Neural progenitor cell (in vitro differentiated cells): ENCODE measurements around the gene TBCCD1. TPM values are rescaled to one million over a fixed set of nuclear protein-coding genes. Genes with fewer than 3 reads are reported as not detected.
A peak's percentile ranks its signal among the peaks of the same experiment; 100 is the strongest.

Experiments
- DNase-seq: peaks from one replicate; pipeline ENCODE4 v3.0.0-alpha.2; 2016; ENCODE audit warnings: low spot score
- H2AFZ ChIP-seq: fragments of 200-600 bp; sonication (generic); replicated peaks from 2 replicates; pipeline ENCODE4 v1.6.1; 2016; ENCODE audit warnings: antibody characterized with exemption
- H3F3A ChIP-seq: fragments of 200-600 bp; sonication (generic); 2 replicates; pipeline ENCODE4 v1.6.1; 2016; ENCODE audit warnings: antibody characterized with exemption, low read depth
- H3K27ac ChIP-seq: fragments of 200-600 bp; sonication (generic); 2 replicates; pipeline ENCODE4 v1.5.1; 2016; ENCODE audit warnings: mild to moderate bottlenecking
- H3K27me3 ChIP-seq: fragments of 200-600 bp; sonication (generic); 2 replicates; pipeline ENCODE4 v1.6.1; 2016; ENCODE audit warnings: mild to moderate bottlenecking, moderate library complexity
- H3K36me3 ChIP-seq: fragments of 200-600 bp; sonication (generic); 2 replicates; pipeline ENCODE4 v1.5.1; 2016
- H3K4me1 ChIP-seq: fragments of 200-600 bp; sonication (generic); 2 replicates; pipeline ENCODE4 v1.6.1; 2016; ENCODE audit warnings: mixed run types
- H3K4me2 ChIP-seq: fragments of 200-600 bp; sonication (generic); 2 replicates; pipeline ENCODE4 v1.6.1; 2016
- H3K4me3 ChIP-seq: fragments of 200-600 bp; sonication (generic); 2 replicates; pipeline ENCODE4 v1.5.1; 2016
- H3K79me2 ChIP-seq: fragments of 200-600 bp; sonication (generic); 2 replicates; pipeline ENCODE4 v1.6.1; 2016; ENCODE audit warnings: low read depth
- H3K9ac ChIP-seq: fragments of 200-600 bp; sonication (generic); 2 replicates; pipeline ENCODE4 v1.6.1; 2016
- H3K9me3 ChIP-seq: fragments of 200-600 bp; sonication (generic); 2 replicates; pipeline ENCODE4 v1.5.1; 2016; ENCODE audit warnings: low read depth
- H4K20me1 ChIP-seq: fragments of 200-600 bp; sonication (generic); 2 replicates; pipeline ENCODE4 v1.6.1; 2016; ENCODE audit warnings: low read depth
- H3K27ac Mint-ChIP-seq: 3 replicates; pipeline ENCODE4 v1.8.0; 2021; ENCODE audit warnings: mixed read lengths
- H3K27me3 Mint-ChIP-seq: 2 replicates; pipeline ENCODE4 v1.8.0; 2022; ENCODE audit warnings: low read depth, mild to moderate bottlenecking, inconsistent platforms, moderate library complexity, mixed read lengths; ENCODE audit not compliant: insufficient read depth
- H3K36me3 Mint-ChIP-seq: 3 replicates; pipeline ENCODE4 v1.8.0; 2021; ENCODE audit warnings: mixed read lengths
- H3K4me1 Mint-ChIP-seq: 3 replicates; pipeline ENCODE4 v1.8.0; 2021; ENCODE audit warnings: mixed read lengths
- H3K4me3 Mint-ChIP-seq: 3 replicates; pipeline ENCODE4 v1.8.0; 2021; ENCODE audit warnings: mild to moderate bottlenecking, moderate library complexity, mixed read lengths
- H3K9me3 Mint-ChIP-seq: 3 replicates; pipeline ENCODE4 v1.8.0; 2020; ENCODE audit warnings: mixed read lengths
- EZH2 ChIP-seq: fragments of 200-600 bp; sonication (generic); IDR thresholded peaks from 2 replicates; pipeline ENCODE4 v1.6.1; 2017; ENCODE audit warnings: antibody characterized with exemption, mild to moderate bottlenecking, moderate library complexity
- EZH2phosphoT487 ChIP-seq: fragments of 200-600 bp; sonication (generic); IDR thresholded peaks from 2 replicates; pipeline ENCODE4 v1.6.1; 2017; ENCODE audit warnings: antibody characterized with exemption
- total RNA-seq: library from RNA; depleted of rRNA; stranded (reverse); fragments of >200 nt; gene quantifications from 2 replicates; pipeline ENCODE4 v1.2.3, GENCODE V29; 2015; ENCODE audit warnings: low replicate concordance
- TF ChIP-seq, protein P1 (sequence below): fragments of 200-600 bp; sonication (generic); IDR thresholded peaks from 2 replicates; pipeline ENCODE4 v1.5.1; 2017; ENCODE audit warnings: antibody characterized with exemption, mild to moderate bottlenecking

TBCCD1 gene
- total RNA-seq, 1 donor from 2014 or later, result 21.1 TPM

DNA sequence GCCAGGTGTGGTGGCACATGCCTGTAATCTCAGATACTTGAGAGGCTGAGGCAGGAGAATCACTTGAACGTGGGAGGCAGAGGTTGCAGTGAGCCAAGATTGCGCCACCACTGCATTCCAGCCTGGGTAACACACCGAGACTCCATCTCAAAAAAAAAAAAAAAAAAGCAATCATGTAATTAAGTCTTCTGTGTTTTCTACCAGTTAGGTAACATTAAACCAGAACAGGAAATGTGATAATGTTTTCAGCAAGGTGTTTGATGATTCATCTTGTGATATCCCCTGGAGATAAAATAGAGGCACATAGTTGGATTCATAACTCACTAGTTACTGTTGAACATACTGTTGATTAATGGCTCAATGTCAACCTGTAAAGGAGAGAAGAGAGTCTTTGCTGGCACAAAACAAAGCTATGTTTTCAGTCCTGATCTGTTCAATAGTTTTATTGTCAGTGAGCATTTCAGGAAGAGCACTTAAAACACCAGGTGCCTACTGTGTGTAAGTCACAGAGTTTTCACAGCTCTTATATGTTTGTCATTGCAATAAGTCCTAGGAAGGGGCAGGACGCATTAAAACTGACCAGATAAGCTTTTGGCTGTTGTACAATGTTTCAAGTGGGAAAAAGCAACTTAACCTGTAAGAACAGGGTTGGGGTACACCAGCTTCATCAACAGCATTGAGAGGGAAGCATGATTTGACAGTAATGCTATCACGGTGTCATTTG lies 22.9 kb upstream of the TBCCD1 start:
- no peak overlapping the region for H3K4me3 ChIP-seq
- no peaks in the 10 kb centered on the region for H3K9me3 ChIP-seq
- H4K20me1 ChIP-seq, result no peaks in the 10 kb centered on the region
- H3K27me3 Mint-ChIP-seq, result no peaks in the 10 kb centered on the region
- H3K9ac ChIP-seq, result no peak overlapping the region
- no peak overlapping the region for H3K4me3 Mint-ChIP-seq
- no peaks in the 10 kb centered on the region for H3K36me3 ChIP-seq
- no peak overlapping the region for H3K4me2 ChIP-seq
- H3K27ac Mint-ChIP-seq, result no peak overlapping the region
- no peaks in the 10 kb centered on the region for H3K4me1 ChIP-seq
- H3K9me3 Mint-ChIP-seq, result no peaks in the 10 kb centered on the region
- no peak for DNase-seq
- H3K79me2 ChIP-seq, result no peaks in the 10 kb centered on the region
- H3K36me3 Mint-ChIP-seq, result no peaks in the 10 kb centered on the region
- H3K27me3 ChIP-seq, result no peaks in the 10 kb centered on the region
- H3K27ac ChIP-seq, result no peak overlapping the region
- H2AFZ ChIP-seq, result no peak overlapping the region
- H3F3A ChIP-seq, result peaks cover 5% of the 10 kb centered on the region
- TF ChIP-seq EZH2phosphoT487, result no peak
- no peak for TF ChIP-seq EZH2
- TF ChIP-seq, protein P1, sequence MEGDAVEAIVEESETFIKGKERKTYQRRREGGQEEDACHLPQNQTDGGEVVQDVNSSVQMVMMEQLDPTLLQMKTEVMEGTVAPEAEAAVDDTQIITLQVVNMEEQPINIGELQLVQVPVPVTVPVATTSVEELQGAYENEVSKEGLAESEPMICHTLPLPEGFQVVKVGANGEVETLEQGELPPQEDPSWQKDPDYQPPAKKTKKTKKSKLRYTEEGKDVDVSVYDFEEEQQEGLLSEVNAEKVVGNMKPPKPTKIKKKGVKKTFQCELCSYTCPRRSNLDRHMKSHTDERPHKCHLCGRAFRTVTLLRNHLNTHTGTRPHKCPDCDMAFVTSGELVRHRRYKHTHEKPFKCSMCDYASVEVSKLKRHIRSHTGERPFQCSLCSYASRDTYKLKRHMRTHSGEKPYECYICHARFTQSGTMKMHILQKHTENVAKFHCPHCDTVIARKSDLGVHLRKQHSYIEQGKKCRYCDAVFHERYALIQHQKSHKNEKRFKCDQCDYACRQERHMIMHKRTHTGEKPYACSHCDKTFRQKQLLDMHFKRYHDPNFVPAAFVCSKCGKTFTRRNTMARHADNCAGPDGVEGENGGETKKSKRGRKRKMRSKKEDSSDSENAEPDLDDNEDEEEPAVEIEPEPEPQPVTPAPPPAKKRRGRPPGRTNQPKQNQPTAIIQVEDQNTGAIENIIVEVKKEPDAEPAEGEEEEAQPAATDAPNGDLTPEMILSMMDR, result no peak
- H3K4me1 Mint-ChIP-seq, result no peaks in the 10 kb centered on the region

DNA sequence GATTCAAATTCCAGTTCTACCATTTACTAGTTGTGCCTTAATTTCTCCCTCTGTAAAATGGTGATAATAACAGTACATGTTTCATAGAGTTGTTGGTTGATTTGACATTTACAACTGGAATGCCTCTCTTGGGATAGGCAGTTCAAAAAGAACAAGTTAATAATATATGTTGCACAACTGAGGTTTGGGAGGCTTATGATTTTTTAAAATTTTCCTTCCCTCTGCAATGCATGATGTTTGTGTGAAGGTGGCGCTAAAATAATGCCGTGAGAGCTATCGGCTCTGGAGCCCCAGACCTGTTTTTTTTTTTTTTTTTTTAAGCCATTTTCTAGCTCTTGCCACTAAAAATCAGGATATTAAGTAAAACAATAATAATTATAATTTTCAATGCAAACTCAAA lies 22.0 kb upstream of the TBCCD1 start:
- H3K9ac ChIP-seq, result no peak overlapping the region
- H4K20me1 ChIP-seq, result no peaks in the 10 kb centered on the region
- no peak overlapping the region for H3K4me3 ChIP-seq
- H3K9me3 ChIP-seq, result no peaks in the 10 kb centered on the region
- Mint-ChIP-seq H3K27ac (no peak overlapping the region), H3K36me3 (peaks cover 4% of the 10 kb centered on the region), H3K4me1 (no peaks in the 10 kb centered on the region), H3K4me3 (no peak overlapping the region), H3K9me3 (no peaks in the 10 kb centered on the region), H3K27me3 (no peaks in the 10 kb centered on the region)
- H3K79me2 ChIP-seq, result no peaks in the 10 kb centered on the region
- no peak overlapping the region for H3K27ac ChIP-seq
- H3F3A ChIP-seq, result peaks cover 6% of the 10 kb centered on the region
- TF ChIP-seq EZH2phosphoT487, result no peak
- no peak for TF ChIP-seq EZH2
- TF ChIP-seq, protein P1, result peak; percentile 52
- no peaks in the 10 kb centered on the region for H3K27me3 ChIP-seq
- H3K4me2 ChIP-seq, result no peak overlapping the region
- H3K36me3 ChIP-seq, result no peaks in the 10 kb centered on the region
- DNase-seq, result peak; percentile 42
- no peaks in the 10 kb centered on the region for H3K4me1 ChIP-seq
- H2AFZ ChIP-seq, result no peak overlapping the region

DNA sequence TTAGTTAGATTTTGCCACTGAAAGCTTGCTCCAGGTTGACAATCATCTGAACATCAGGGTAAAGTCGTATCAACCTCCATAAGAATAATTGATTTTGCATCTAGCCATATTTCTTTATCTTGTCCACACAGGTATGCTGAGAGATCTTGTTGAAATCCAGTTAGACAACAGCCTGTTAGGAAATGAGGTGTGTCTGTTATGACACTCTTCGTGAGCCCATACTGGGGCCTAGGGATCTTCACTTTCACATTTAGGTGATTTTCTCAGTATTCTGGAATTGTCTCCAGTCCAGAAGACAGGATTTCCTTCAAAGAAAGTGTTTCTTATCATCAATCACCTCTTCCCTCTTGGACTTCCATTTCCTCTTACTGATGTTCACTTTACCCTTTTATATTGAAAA lies 21.5 kb upstream of the TBCCD1 start:
- Histone ChIP-seq H3K9me3 (no peaks in the 10 kb centered on the region), H3K36me3 (no peaks in the 10 kb centered on the region), H3K9ac (no peak overlapping the region), H4K20me1 (no peaks in the 10 kb centered on the region), H3K4me2 (no peak overlapping the region), H3K79me2 (no peaks in the 10 kb centered on the region), H3K27ac (no peak overlapping the region), H3K4me1 (no peaks in the 10 kb centered on the region), H3K27me3 (no peaks in the 10 kb centered on the region), H3F3A (peaks cover 6% of the 10 kb centered on the region), H3K4me3 (no peak overlapping the region), H2AFZ (no peak overlapping the region)
- H3K36me3 Mint-ChIP-seq, result peaks cover 6% of the 10 kb centered on the region
- no peak overlapping the region for H3K27ac Mint-ChIP-seq
- no peaks in the 10 kb centered on the region for H3K9me3 Mint-ChIP-seq
- no peak for DNase-seq
- no peak for TF ChIP-seq EZH2
- TF ChIP-seq, protein P1, result no peak
- no peak for TF ChIP-seq EZH2phosphoT487
- no peak overlapping the region for H3K4me3 Mint-ChIP-seq
- no peaks in the 10 kb centered on the region for H3K4me1 Mint-ChIP-seq
- no peaks in the 10 kb centered on the region for H3K27me3 Mint-ChIP-seq
